Measurements from ENCODE around the gene GCN1. TPM values are rescaled to one million over a fixed set of nuclear protein-coding genes. Genes with fewer than 3 reads are reported as not detected.

The GCN1 gene
- polyA plus RNA-seq, 3 donors = 5.0 to 22.1 (median 8.3) TPM

DNA sequence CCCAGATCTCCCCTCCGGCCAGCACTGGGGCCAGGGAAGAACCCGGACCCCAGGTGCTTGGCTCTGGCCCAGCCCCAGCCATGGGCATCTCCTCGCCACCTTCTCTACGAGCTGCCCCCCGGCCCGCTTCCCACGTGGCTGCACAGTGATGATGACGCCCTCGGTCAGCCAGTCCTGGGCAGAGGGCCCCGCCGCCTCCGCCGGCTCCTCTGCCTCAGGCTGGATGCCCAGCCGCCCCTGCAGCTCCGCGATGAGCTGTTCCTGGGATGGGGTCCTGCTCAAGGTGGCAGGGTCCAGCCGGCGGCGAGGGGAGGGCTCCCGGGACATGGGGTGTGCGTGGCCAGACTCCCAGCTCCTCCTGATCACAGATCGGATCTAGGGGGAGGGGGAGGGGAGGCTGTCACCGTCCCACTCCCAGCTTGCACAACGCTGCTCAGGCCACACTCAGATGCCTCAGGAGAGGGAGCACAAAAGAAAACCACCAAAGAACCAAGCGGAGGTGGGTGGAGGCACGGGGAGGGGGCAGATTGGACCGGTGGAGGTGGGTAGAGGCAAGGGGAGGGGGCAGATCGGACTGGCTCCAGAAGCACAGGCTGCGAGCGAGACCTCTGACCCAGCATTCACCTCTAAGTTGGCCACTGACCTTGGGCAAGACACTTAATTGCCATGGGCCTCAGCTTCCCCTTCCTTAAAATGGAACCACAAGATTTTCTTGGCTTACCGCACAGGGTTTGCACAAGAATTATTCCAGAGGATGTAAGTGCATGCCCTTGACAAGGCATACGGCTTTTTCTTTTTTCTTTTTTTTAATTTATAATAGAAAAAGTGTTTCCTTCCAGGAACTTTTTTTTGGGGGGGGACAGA, 22.5 kb upstream of the GCN1 start:
- H3K36me3 Mint-ChIP-seq = peaks cover 78 to 95% of the 10 kb centered on the region in 2 donors
- H3K27ac ChIP-seq (ENCODE audit: low read depth in 1 of 2, low read length in 2 of 2) = no peak overlapping the region
- H3K36me3 ChIP-seq (replicated peaks in 1 of 2; ENCODE audit: control insufficient read depth in 1 of 2, insufficient read depth in 2 of 2, low read length in 2 of 2) = peaks cover 92 to 96% of the 10 kb centered on the region in 2 donors

More for the DNA sequence above, 22.5 kb upstream of the GCN1 start:
- Mint-ChIP-seq H3K27me3 (ENCODE audit: low read depth in 3 of 3) (peaks cover 0 to 5% (median 1%) of the 10 kb centered on the region in 3 donors), H3K4me3 (no peak overlapping the region), H3K4me1 (no peaks in the 10 kb centered on the region), H3K9me3 (peaks cover 0 to 2% (median 0%) of the 10 kb centered on the region in 7 donors), H3K27ac (no peak overlapping the region)
- TF ChIP-seq, protein P1, sequence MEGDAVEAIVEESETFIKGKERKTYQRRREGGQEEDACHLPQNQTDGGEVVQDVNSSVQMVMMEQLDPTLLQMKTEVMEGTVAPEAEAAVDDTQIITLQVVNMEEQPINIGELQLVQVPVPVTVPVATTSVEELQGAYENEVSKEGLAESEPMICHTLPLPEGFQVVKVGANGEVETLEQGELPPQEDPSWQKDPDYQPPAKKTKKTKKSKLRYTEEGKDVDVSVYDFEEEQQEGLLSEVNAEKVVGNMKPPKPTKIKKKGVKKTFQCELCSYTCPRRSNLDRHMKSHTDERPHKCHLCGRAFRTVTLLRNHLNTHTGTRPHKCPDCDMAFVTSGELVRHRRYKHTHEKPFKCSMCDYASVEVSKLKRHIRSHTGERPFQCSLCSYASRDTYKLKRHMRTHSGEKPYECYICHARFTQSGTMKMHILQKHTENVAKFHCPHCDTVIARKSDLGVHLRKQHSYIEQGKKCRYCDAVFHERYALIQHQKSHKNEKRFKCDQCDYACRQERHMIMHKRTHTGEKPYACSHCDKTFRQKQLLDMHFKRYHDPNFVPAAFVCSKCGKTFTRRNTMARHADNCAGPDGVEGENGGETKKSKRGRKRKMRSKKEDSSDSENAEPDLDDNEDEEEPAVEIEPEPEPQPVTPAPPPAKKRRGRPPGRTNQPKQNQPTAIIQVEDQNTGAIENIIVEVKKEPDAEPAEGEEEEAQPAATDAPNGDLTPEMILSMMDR (IDR thresholded peaks at IDR 0.05) = no peak
- Histone ChIP-seq H3K79me2 (ENCODE audit: insufficient read depth, low read length) (no peaks in the 10 kb centered on the region), H2AFZ (ENCODE audit: insufficient read depth, low read depth, low read length, poor library complexity, severe bottlenecking) (no peak overlapping the region), H3K9ac (ENCODE audit: insufficient read depth, low read length, poor library complexity, severe bottlenecking) (no peak overlapping the region), H3K4me2 (replicated peaks; ENCODE audit: extremely low read depth, low read length, poor library complexity, severe bottlenecking) (no peak overlapping the region), H3K27me3 (ENCODE audit: control insufficient read depth in 2 of 2, insufficient read depth in 2 of 2, low read length in 2 of 2) (no peaks in the 10 kb centered on the region), H3K4me3 (replicated peaks in 1 of 3; ENCODE audit: low read depth in 2 of 3, low read length in 3 of 3) (no peak overlapping the region), H4K20me1 (ENCODE audit: insufficient read depth, low read length) (peaks cover 100% of the 10 kb centered on the region), H3K9me3 (replicated peaks in 1 of 2; ENCODE audit: control insufficient read depth in 1 of 2, insufficient read depth in 1 of 2, low read length in 2 of 2) (no peaks in the 10 kb centered on the region), H3K4me1 (ENCODE audit: control insufficient read depth in 1 of 2, insufficient read depth in 2 of 2, low read length in 2 of 2) (no peaks in the 10 kb centered on the region)
- DNase-seq = no peak
- intact Hi-C loops (cut with micrococcal nuclease) = no loop called here
- WGBS (ENCODE audit: insufficient coverage) = 94% methylated on average over 21 of the region's 32 CpGs
